SW 1271 (cell line): ENCODE data around the gene KRT85.

Experiments used
- DNase-seq, 2 experiments: peaks; one replicate each; lab custom pipeline; 2025; lab: John Stamatoyannopoulos, UW

The KRT85 gene

GRCh38 chr12:52394836-52395405 is 27.6 kb upstream of the KRT85 start:
- no peak for DNase-seq

- no peak for DNase-seq
Measured at GRCh38 chr12:52392465-52393007, 25.3 kb upstream of the KRT85 start.

GRCh38 chr12:52391618-52392002 is 24.3 kb upstream of the KRT85 start:
- DNase-seq = no peak

- no peak for DNase-seq
Measured at GRCh38 chr12:52390739-52391617, 23.7 kb upstream of the KRT85 start.

GRCh38 chr12:52389313-52390207 is 22.3 kb upstream of the KRT85 start:
- DNase-seq = no peak

GRCh38 chr12:52387859-52388258 is 20.6 kb upstream of the KRT85 start:
- DNase-seq = no peak

GRCh38 chr12:52385226-52385702 is 18.0 kb upstream of the KRT85 start, which contains the start of gene KRT84:
KRT84 (minus strand) TSS chr12:52385652; CDS start chr12:52385585, 67 bp downstream.
- DNase-seq = no peak

GRCh38 chr12:52383331-52383730 is 16.1 kb upstream of the KRT85 start:
- DNase-seq = no peak

- DNase-seq = no peak
Measured at GRCh38 chr12:52382854-52383253, 15.6 kb upstream of the KRT85 start.

GRCh38 chr12:52381206-52381605 is 13.9 kb upstream of the KRT85 start:
- no peak for DNase-seq

- DNase-seq = no peak
Measured at GRCh38 chr12:52380271-52380694, 13.0 kb upstream of the KRT85 start.

GRCh38 chr12:52379536-52379935 is 12.3 kb upstream of the KRT85 start:
- no peak for DNase-seq

GRCh38 chr12:52378091-52378490 is 10.8 kb upstream of the KRT85 start:
- no peak for DNase-seq

GRCh38 chr12:52377266-52377665 is 10.0 kb upstream of the KRT85 start:
- no peak for DNase-seq

GRCh38 chr12:52372216-52373154 is 5.2 kb upstream of the KRT85 start:
- peak; percentile 28 to 80 for DNase-seq

GRCh38 chr12:52371716-52372115 is 4.4 kb upstream of the KRT85 start:
- DNase-seq = no peak

- no peak for DNase-seq
Measured at GRCh38 chr12:52370926-52371608, 3.8 kb upstream of the KRT85 start.

GRCh38 chr12:52369809-52370208 is 2.5 kb upstream of the KRT85 start:
- no peak for DNase-seq

GRCh38 chr12:52369211-52369610 is 1.9 kb upstream of the KRT85 start:
- no peak for DNase-seq

GRCh38 chr12:52368508-52368907 is 1.2 kb upstream of the KRT85 start:
- no peak for DNase-seq
